Osteocyte (in vitro differentiated cells): ENCODE results near the gene BANP. TPM values are rescaled to one million over a fixed set of nuclear protein-coding genes. Genes with fewer than 3 reads are reported as not detected.
A peak's percentile ranks its signal among the peaks of the same experiment; 100 is the strongest.

Experiments used
- DNase-seq: peaks from one replicate; pipeline ENCODE4 v3.0.0; 2021; ENCODE audit warnings: mixed read lengths; ENCODE audit not compliant: unreplicated experiment; ENCODE audit errors: extremely low spot score
- H3K27ac Mint-ChIP-seq: one replicate; pipeline ENCODE4 v1.8.0; 2021; ENCODE audit warnings: mild to moderate bottlenecking, mixed read lengths; ENCODE audit not compliant: unreplicated experiment
- H3K27me3 Mint-ChIP-seq: one replicate; pipeline ENCODE4 v1.8.0; 2021; ENCODE audit warnings: mixed read lengths; ENCODE audit not compliant: unreplicated experiment
- H3K36me3 Mint-ChIP-seq: one replicate; pipeline ENCODE4 v1.8.0; 2021; ENCODE audit warnings: mixed read lengths; ENCODE audit not compliant: unreplicated experiment
- H3K4me1 Mint-ChIP-seq: one replicate; pipeline ENCODE4 v1.8.0; 2021; ENCODE audit warnings: mixed read lengths; ENCODE audit not compliant: unreplicated experiment
- H3K4me3 Mint-ChIP-seq: one replicate; pipeline ENCODE4 v1.8.0; 2021; ENCODE audit warnings: mild to moderate bottlenecking, moderate library complexity, mixed read lengths; ENCODE audit not compliant: unreplicated experiment
- H3K9me3 Mint-ChIP-seq: one replicate; pipeline ENCODE4 v1.8.0; 2021; ENCODE audit warnings: mixed read lengths; ENCODE audit not compliant: unreplicated experiment
- total RNA-seq: library from RNA; stranded (reverse); gene quantifications from 2 replicates; pipeline ENCODE4 v1.2.1, GENCODE V29; 2021
- TF ChIP-seq, protein P1 (sequence below): fragments of 200-600 bp; sonication (generic); IDR thresholded peaks from 2 replicates; pipeline ENCODE4 v1.5.0; 2021; ENCODE audit warnings: antibody characterized with exemption, mild to moderate bottlenecking, moderate library complexity

BANP gene
- total RNA-seq, 1 donor from 2014 or later, result 20.5 TPM

DNA sequence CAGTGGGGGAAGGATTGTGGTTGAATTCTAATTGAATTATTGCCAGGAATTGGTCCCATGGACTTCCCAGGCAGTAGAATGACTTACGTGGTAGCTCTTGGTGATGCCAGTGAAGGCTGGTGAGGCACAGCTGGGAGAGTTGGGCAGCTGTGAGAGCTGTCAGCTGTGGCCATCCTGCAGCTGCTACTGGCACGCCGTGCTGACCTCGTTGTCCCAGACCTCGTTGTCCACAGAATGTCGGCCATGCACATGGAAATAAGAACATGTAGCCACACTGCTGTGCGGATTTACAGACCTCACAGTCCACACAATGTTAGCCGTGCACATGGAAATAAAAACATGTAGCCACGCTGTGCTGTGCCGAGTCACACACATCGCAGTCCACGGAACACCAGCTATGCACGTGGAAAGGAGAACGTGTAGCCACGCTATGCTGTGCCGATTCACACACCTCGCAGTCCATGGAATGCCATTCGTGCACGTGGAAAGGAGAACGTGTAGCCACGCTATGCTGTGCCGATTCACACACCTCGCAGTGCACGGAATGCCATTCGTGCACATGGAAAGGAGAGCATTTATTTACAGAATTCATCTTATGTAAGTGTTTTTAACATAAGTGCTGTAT is 59.2 kb downstream of the BANP start:
- peaks cover 46% of the 10 kb centered on the region for H3K36me3 Mint-ChIP-seq
- TF ChIP-seq, protein P1, sequence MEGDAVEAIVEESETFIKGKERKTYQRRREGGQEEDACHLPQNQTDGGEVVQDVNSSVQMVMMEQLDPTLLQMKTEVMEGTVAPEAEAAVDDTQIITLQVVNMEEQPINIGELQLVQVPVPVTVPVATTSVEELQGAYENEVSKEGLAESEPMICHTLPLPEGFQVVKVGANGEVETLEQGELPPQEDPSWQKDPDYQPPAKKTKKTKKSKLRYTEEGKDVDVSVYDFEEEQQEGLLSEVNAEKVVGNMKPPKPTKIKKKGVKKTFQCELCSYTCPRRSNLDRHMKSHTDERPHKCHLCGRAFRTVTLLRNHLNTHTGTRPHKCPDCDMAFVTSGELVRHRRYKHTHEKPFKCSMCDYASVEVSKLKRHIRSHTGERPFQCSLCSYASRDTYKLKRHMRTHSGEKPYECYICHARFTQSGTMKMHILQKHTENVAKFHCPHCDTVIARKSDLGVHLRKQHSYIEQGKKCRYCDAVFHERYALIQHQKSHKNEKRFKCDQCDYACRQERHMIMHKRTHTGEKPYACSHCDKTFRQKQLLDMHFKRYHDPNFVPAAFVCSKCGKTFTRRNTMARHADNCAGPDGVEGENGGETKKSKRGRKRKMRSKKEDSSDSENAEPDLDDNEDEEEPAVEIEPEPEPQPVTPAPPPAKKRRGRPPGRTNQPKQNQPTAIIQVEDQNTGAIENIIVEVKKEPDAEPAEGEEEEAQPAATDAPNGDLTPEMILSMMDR, result no peak

DNA sequence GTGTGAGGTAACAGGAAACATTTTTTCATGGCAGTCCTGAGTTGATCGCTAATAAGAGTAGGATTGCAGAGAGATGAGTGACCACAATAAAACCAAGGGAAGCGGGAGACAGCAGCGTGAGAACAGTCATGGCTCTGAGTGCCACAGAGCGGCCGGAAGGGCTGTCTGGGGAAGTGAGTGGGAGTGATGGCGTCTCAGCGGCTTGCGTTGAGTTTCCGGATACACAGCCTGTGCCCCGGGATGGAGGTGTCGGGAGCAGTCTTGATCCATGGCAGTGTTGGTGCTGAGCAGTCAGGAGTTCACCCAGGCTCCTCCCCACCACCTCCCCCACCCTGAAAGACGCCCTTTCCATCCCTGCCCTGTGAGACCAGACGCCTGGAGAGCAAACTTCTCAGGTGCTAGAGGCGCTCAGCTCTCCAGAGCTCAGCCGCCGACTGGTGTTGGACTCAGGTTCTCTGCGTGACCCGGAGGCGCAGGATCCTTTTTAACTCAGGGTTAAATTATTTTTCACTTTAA is 59.8 kb downstream of the BANP start:
- no peak overlapping the region for H3K4me3 Mint-ChIP-seq
- H3K36me3 Mint-ChIP-seq, result peaks cover 40% of the 10 kb centered on the region
- H3K27me3 Mint-ChIP-seq, result no peaks in the 10 kb centered on the region
- TF ChIP-seq, protein P1, result no peak
- H3K4me1 Mint-ChIP-seq, result peaks cover 38% of the 10 kb centered on the region
- H3K9me3 Mint-ChIP-seq, result no peaks in the 10 kb centered on the region
- no peak overlapping the region for H3K27ac Mint-ChIP-seq
- DNase-seq, result no peak

More for the DNA sequence above, 59.2 kb downstream of the BANP start:
- no peaks in the 10 kb centered on the region for H3K9me3 Mint-ChIP-seq
- no peak for DNase-seq
- no peak overlapping the region for H3K4me3 Mint-ChIP-seq
- no peak overlapping the region for H3K27ac Mint-ChIP-seq
- no peaks in the 10 kb centered on the region for H3K27me3 Mint-ChIP-seq
- H3K4me1 Mint-ChIP-seq, result peaks cover 33% of the 10 kb centered on the region

DNA sequence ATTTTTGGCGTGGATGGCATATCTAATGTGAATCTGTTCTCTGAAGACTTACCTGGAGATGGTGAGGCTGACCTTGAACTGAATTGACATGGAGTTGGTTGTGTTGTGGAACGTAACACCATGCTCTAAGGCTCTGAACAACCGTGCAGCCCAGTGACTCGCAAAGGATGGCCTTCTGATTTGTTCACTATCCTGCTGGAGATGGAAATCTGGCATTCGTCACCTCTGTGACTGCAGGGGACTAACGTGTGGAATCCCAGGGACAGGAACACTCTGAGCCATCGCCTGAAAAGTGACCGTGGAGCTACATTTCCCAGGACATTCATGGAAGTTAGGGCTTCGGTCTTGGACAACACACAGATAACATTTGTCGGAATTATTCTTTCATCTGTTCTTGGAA is 61.1 kb downstream of the BANP start:
- Mint-ChIP-seq H3K27ac (peak overlapping the region; percentile 21), H3K9me3 (no peaks in the 10 kb centered on the region), H3K36me3 (peaks cover 44% of the 10 kb centered on the region), H3K4me1 (peaks cover 44% of the 10 kb centered on the region), H3K4me3 (no peak overlapping the region), H3K27me3 (no peaks in the 10 kb centered on the region)
- TF ChIP-seq, protein P1, result no peak
- DNase-seq, result no peak

DNA sequence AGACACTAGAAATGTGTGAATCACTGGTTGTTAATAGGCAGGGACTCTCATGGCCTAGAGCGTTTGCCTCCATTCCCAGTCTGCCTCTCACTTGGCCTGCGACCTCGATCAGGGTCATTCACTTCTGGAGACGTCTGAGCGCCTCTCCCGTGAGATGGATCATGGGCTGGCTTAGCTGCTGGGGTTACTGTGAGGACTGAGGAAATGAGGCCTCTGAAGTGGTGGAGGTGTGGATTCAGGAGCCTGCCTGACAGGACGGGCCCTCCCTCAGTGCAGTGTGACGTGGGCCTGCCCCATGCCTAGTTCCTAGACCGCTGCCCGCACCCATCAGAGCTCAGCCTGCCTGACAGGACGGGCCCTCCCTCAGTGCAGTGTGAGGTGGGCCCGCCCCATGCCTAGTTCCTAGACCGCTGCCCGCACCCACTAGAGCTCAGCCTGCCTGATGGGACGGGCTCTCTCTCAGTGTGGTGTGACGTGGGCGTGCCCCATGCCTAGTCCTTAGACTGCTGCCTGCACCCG is 61.9 kb downstream of the BANP start:
- no peaks in the 10 kb centered on the region for H3K9me3 Mint-ChIP-seq
- no peak for DNase-seq
- peaks cover 44% of the 10 kb centered on the region for H3K4me1 Mint-ChIP-seq
- peak overlapping the region; percentile 84 for H3K27ac Mint-ChIP-seq
- no peak overlapping the region for H3K4me3 Mint-ChIP-seq
- TF ChIP-seq, protein P1, result no peak
- no peaks in the 10 kb centered on the region for H3K27me3 Mint-ChIP-seq
- H3K36me3 Mint-ChIP-seq, result peaks cover 40% of the 10 kb centered on the region

DNA sequence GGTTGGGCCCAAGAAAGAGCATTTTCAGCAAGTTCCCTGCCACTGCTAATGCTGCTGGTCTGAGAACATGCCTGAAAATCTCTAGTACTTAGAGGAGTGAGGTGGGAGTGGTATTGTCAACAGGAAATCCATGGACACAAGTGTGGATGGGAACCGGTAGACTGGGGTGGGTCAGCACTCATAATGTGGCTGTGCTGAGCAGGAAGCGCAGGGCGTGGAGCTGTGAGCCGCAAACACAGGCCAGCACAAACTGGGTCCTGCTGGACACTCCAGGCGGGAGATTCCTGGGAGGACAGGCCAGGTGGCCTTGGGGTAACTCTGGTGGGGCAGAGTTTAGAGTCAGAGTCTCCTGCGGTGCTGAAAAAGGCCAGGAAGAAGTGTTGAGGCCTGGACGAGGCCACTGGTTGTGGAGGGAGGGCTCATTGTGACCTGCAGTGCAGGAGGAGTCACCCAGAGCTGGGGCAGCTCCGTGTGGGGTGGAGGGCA is 62.6 kb downstream of the BANP start:
- H3K9me3 Mint-ChIP-seq, result no peaks in the 10 kb centered on the region
- peak overlapping the region; percentile 84 for H3K27ac Mint-ChIP-seq
- peaks cover 34% of the 10 kb centered on the region for H3K36me3 Mint-ChIP-seq
- H3K4me1 Mint-ChIP-seq, result peaks cover 44% of the 10 kb centered on the region
- DNase-seq, result no peak
- H3K4me3 Mint-ChIP-seq, result no peak overlapping the region
- H3K27me3 Mint-ChIP-seq, result no peaks in the 10 kb centered on the region
- TF ChIP-seq, protein P1, result no peak
